Neural progenitor cell (in vitro differentiated cells): Measurements from ENCODE around the gene NTM. TPM values are rescaled to one million over a fixed set of nuclear protein-coding genes. Genes with fewer than 3 reads are reported as not detected.

Experiments
- DNase-seq: peaks from one replicate; pipeline ENCODE4 v3.0.0-alpha.2; 2016; ENCODE audit warnings: low spot score
- H2AFZ ChIP-seq: fragments of 200-600 bp; sonication (generic); replicated peaks from 2 replicates; pipeline ENCODE4 v1.6.1; 2016; ENCODE audit warnings: antibody characterized with exemption
- H3F3A ChIP-seq: fragments of 200-600 bp; sonication (generic); 2 replicates; pipeline ENCODE4 v1.6.1; 2016; ENCODE audit warnings: antibody characterized with exemption, low read depth
- H3K27ac ChIP-seq: fragments of 200-600 bp; sonication (generic); 2 replicates; pipeline ENCODE4 v1.5.1; 2016; ENCODE audit warnings: mild to moderate bottlenecking
- H3K27me3 ChIP-seq: fragments of 200-600 bp; sonication (generic); 2 replicates; pipeline ENCODE4 v1.6.1; 2016; ENCODE audit warnings: mild to moderate bottlenecking, moderate library complexity
- H3K36me3 ChIP-seq: fragments of 200-600 bp; sonication (generic); 2 replicates; pipeline ENCODE4 v1.5.1; 2016
- H3K4me1 ChIP-seq: fragments of 200-600 bp; sonication (generic); 2 replicates; pipeline ENCODE4 v1.6.1; 2016; ENCODE audit warnings: mixed run types
- H3K4me2 ChIP-seq: fragments of 200-600 bp; sonication (generic); 2 replicates; pipeline ENCODE4 v1.6.1; 2016
- H3K4me3 ChIP-seq: fragments of 200-600 bp; sonication (generic); 2 replicates; pipeline ENCODE4 v1.5.1; 2016
- H3K79me2 ChIP-seq: fragments of 200-600 bp; sonication (generic); 2 replicates; pipeline ENCODE4 v1.6.1; 2016; ENCODE audit warnings: low read depth
- H3K9ac ChIP-seq: fragments of 200-600 bp; sonication (generic); 2 replicates; pipeline ENCODE4 v1.6.1; 2016
- H3K9me3 ChIP-seq: fragments of 200-600 bp; sonication (generic); 2 replicates; pipeline ENCODE4 v1.5.1; 2016; ENCODE audit warnings: low read depth
- H4K20me1 ChIP-seq: fragments of 200-600 bp; sonication (generic); 2 replicates; pipeline ENCODE4 v1.6.1; 2016; ENCODE audit warnings: low read depth
- H3K27ac Mint-ChIP-seq: 3 replicates; pipeline ENCODE4 v1.8.0; 2021; ENCODE audit warnings: mixed read lengths
- H3K27me3 Mint-ChIP-seq: 2 replicates; pipeline ENCODE4 v1.8.0; 2022; ENCODE audit warnings: low read depth, mild to moderate bottlenecking, inconsistent platforms, moderate library complexity, mixed read lengths; ENCODE audit not compliant: insufficient read depth
- H3K36me3 Mint-ChIP-seq: 3 replicates; pipeline ENCODE4 v1.8.0; 2021; ENCODE audit warnings: mixed read lengths
- H3K4me1 Mint-ChIP-seq: 3 replicates; pipeline ENCODE4 v1.8.0; 2021; ENCODE audit warnings: mixed read lengths
- H3K4me3 Mint-ChIP-seq: 3 replicates; pipeline ENCODE4 v1.8.0; 2021; ENCODE audit warnings: mild to moderate bottlenecking, moderate library complexity, mixed read lengths
- H3K9me3 Mint-ChIP-seq: 3 replicates; pipeline ENCODE4 v1.8.0; 2020; ENCODE audit warnings: mixed read lengths
- EZH2 ChIP-seq: fragments of 200-600 bp; sonication (generic); IDR thresholded peaks from 2 replicates; pipeline ENCODE4 v1.6.1; 2017; ENCODE audit warnings: antibody characterized with exemption, mild to moderate bottlenecking, moderate library complexity
- EZH2phosphoT487 ChIP-seq: fragments of 200-600 bp; sonication (generic); IDR thresholded peaks from 2 replicates; pipeline ENCODE4 v1.6.1; 2017; ENCODE audit warnings: antibody characterized with exemption
- total RNA-seq: library from RNA; depleted of rRNA; stranded (reverse); fragments of >200 nt; gene quantifications from 2 replicates; pipeline ENCODE4 v1.2.3, GENCODE V29; 2015; ENCODE audit warnings: low replicate concordance
- TF ChIP-seq, protein P1 (sequence below): fragments of 200-600 bp; sonication (generic); IDR thresholded peaks from 2 replicates; pipeline ENCODE4 v1.5.1; 2017; ENCODE audit warnings: antibody characterized with exemption, mild to moderate bottlenecking

The NTM gene
- total RNA-seq, 1 donor from 2014 or later = 4.3 TPM

DNA sequence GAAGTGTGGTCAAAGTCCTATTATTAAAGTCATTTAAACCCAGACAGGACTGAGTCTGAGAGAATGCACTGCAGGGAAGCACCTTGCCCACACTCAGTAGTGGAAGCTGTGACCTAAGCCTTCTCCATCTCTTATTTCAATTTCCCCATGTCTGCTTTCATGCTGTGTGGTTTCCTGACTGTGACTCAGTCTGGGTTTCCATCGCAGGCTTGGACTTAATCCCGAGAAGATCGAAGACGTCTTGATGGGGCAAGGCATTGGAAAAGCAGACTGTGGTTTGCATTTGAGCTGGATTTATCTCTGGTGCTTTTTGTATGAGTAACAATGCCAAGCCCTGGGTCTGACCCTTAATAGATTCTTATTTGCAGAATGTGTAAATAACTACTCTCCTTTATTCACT is 238.9 kb downstream of the NTM start:
- no peaks in the 10 kb centered on the region for H3K9me3 ChIP-seq
- H2AFZ ChIP-seq = no peak overlapping the region
- no peak overlapping the region for H3K27ac ChIP-seq
- H3K36me3 ChIP-seq = no peaks in the 10 kb centered on the region
- no peaks in the 10 kb centered on the region for H4K20me1 ChIP-seq
- Mint-ChIP-seq H3K36me3 (no peaks in the 10 kb centered on the region), H3K4me3 (no peak overlapping the region), H3K9me3 (no peaks in the 10 kb centered on the region), H3K27ac (no peak overlapping the region), H3K27me3 (peaks cover 11% of the 10 kb centered on the region), H3K4me1 (peaks cover 46% of the 10 kb centered on the region)
- peaks cover 29% of the 10 kb centered on the region for H3K4me1 ChIP-seq
- no peak for TF ChIP-seq EZH2phosphoT487
- no peaks in the 10 kb centered on the region for H3K79me2 ChIP-seq
- DNase-seq = no peak
- no peak overlapping the region for H3K4me3 ChIP-seq
- H3F3A ChIP-seq = peaks cover 26% of the 10 kb centered on the region
- H3K27me3 ChIP-seq = no peaks in the 10 kb centered on the region
- H3K4me2 ChIP-seq = no peak overlapping the region
- H3K9ac ChIP-seq = no peak overlapping the region

GRCh38 chr11:131609921-131610320 is 239.5 kb downstream of the NTM start:
- Histone ChIP-seq H3K4me2 (no peak overlapping the region), H3K9ac (no peak overlapping the region), H3K27me3 (no peaks in the 10 kb centered on the region), H3K9me3 (no peaks in the 10 kb centered on the region), H3K79me2 (no peaks in the 10 kb centered on the region), H3K27ac (no peak overlapping the region), H3K4me1 (peaks cover 29% of the 10 kb centered on the region), H3K36me3 (no peaks in the 10 kb centered on the region), H3F3A (peaks cover 26% of the 10 kb centered on the region), H4K20me1 (no peaks in the 10 kb centered on the region), H2AFZ (no peak overlapping the region), H3K4me3 (no peak overlapping the region)
- Mint-ChIP-seq H3K9me3 (no peaks in the 10 kb centered on the region), H3K36me3 (no peaks in the 10 kb centered on the region), H3K27me3 (peaks cover 11% of the 10 kb centered on the region), H3K27ac (no peak overlapping the region), H3K4me1 (peaks cover 52% of the 10 kb centered on the region), H3K4me3 (no peak overlapping the region)
- DNase-seq = no peak
- no peak for TF ChIP-seq EZH2phosphoT487
- TF ChIP-seq EZH2 = no peak
- TF ChIP-seq, protein P1, sequence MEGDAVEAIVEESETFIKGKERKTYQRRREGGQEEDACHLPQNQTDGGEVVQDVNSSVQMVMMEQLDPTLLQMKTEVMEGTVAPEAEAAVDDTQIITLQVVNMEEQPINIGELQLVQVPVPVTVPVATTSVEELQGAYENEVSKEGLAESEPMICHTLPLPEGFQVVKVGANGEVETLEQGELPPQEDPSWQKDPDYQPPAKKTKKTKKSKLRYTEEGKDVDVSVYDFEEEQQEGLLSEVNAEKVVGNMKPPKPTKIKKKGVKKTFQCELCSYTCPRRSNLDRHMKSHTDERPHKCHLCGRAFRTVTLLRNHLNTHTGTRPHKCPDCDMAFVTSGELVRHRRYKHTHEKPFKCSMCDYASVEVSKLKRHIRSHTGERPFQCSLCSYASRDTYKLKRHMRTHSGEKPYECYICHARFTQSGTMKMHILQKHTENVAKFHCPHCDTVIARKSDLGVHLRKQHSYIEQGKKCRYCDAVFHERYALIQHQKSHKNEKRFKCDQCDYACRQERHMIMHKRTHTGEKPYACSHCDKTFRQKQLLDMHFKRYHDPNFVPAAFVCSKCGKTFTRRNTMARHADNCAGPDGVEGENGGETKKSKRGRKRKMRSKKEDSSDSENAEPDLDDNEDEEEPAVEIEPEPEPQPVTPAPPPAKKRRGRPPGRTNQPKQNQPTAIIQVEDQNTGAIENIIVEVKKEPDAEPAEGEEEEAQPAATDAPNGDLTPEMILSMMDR = no peak

- H3K9me3 Mint-ChIP-seq = no peaks in the 10 kb centered on the region
- H3K27me3 Mint-ChIP-seq = peaks cover 11% of the 10 kb centered on the region
- H3K27ac Mint-ChIP-seq = no peak overlapping the region
- Histone ChIP-seq H3K9ac (no peak overlapping the region), H3K9me3 (no peaks in the 10 kb centered on the region), H3K4me2 (peak overlapping the region; percentile 43), H3K36me3 (no peaks in the 10 kb centered on the region), H4K20me1 (no peaks in the 10 kb centered on the region), H3K4me3 (no peak overlapping the region), H3F3A (peaks cover 26% of the 10 kb centered on the region), H2AFZ (no peak overlapping the region), H3K79me2 (no peaks in the 10 kb centered on the region), H3K27me3 (no peaks in the 10 kb centered on the region), H3K4me1 (peaks cover 29% of the 10 kb centered on the region), H3K27ac (no peak overlapping the region)
- no peaks in the 10 kb centered on the region for H3K36me3 Mint-ChIP-seq
- no peak for TF ChIP-seq EZH2
- TF ChIP-seq, protein P1 = no peak
- TF ChIP-seq EZH2phosphoT487 = no peak
- H3K4me1 Mint-ChIP-seq = peaks cover 56% of the 10 kb centered on the region
- DNase-seq = peak; percentile 41
- no peak overlapping the region for H3K4me3 Mint-ChIP-seq
Observed at GRCh38 chr11:131611322-131611721, 240.9 kb downstream of the NTM start.

DNA sequence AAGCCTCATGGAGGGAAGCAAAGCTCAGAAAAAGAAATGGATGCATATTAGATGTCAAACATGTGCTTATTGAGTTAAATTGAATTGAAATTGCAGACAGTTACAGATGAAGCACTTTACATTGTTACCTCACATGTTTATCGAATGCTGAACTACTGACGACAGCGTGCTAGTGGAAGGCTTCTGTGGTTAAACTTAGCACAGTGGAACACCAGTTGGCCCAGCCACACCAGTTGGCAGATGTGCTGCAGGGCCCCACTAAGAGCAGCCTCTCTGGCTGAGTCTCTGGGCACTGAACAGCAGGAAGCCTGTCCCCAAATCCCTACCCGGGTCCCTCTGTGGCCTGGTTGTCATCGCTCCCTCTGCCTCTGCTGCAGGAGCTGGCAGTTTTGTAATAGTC is 242.1 kb downstream of the NTM start:
- H3K9me3 Mint-ChIP-seq = no peaks in the 10 kb centered on the region
- no peak for DNase-seq
- H3K4me2 ChIP-seq = no peak overlapping the region
- H3K4me3 Mint-ChIP-seq = no peak overlapping the region
- no peak overlapping the region for H3K9ac ChIP-seq
- peaks cover 61% of the 10 kb centered on the region for H3K4me1 Mint-ChIP-seq
- no peaks in the 10 kb centered on the region for H3K27me3 ChIP-seq
- H4K20me1 ChIP-seq = no peaks in the 10 kb centered on the region
- no peaks in the 10 kb centered on the region for H3K36me3 Mint-ChIP-seq
- peaks cover 10% of the 10 kb centered on the region for H3K27me3 Mint-ChIP-seq
- TF ChIP-seq EZH2phosphoT487 (no peak), EZH2 (no peak)
- TF ChIP-seq, protein P1 = no peak
- no peak overlapping the region for H3K27ac ChIP-seq
- H3K9me3 ChIP-seq = no peaks in the 10 kb centered on the region
- H3K27ac Mint-ChIP-seq = no peak overlapping the region
- H3K4me3 ChIP-seq = no peak overlapping the region
- H2AFZ ChIP-seq = no peak overlapping the region
- H3F3A ChIP-seq = peaks cover 26% of the 10 kb centered on the region
- peaks cover 29% of the 10 kb centered on the region for H3K4me1 ChIP-seq
- H3K79me2 ChIP-seq = no peaks in the 10 kb centered on the region
- H3K36me3 ChIP-seq = no peaks in the 10 kb centered on the region
